Measurements from ENCODE around the gene HGFAC.

Gene HGFAC

DNA sequence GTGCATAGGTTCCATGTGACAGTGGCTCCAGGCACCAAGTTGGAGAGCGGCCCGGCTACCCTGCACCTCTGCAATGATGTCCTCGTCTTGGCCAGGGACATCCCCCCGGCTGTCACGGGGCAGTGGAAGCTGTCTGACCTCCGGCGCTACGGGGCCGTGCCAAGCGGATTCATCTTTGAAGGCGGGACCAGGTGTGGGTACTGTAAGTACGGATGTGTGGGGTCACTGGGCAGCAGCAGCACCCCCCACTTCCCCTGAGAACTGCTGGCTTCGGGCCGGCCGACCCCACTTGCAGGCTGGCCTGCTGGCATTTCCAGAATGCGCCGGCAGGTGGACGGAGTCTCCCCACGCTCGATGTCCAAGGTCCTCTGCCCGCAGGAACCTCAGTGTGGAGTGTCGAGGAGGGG lies 34.6 kb downstream of the HGFAC start:
- ATAC-seq = no peak

DNA sequence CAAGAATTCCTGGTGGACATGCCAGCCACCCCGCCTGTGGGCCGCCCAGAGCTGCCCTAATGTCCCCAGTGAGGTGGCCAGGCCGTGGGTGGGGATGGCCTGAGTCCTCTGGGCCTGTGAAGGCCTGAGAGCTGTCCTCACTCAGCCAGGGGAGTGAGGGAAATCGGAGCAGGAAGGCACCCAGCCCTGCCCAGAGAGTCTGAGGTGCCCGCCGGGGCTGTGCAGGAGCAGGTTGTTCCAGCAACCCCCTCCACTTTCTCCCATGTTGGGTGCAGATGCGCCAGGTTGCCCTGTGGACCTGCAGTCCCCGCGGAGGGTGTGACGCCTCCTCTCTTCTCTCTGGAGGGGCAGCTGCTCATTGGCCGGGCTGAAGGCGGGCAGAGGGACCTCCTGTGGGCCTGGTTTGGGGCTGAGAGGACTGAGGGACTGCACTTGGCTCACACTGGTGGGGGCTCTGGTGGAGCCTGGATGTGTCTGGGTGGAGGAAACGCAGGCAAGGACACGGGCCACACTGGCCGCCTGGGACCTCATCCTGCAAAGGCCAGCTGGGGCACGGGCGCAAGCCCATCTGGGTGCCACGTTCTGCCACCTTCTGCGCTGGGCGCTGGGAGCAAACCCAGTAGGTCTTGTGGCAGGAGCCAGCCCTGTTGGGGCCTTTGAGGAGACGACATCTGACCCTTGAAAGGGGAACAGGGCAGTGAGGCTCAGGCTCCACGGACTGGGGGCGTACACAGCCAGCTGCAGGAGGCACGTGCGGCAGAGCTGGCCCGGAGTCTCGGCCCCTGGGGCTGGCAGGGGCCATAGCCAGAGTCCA lies 35.4 kb downstream of the HGFAC start:
- no peak for ATAC-seq

DNA sequence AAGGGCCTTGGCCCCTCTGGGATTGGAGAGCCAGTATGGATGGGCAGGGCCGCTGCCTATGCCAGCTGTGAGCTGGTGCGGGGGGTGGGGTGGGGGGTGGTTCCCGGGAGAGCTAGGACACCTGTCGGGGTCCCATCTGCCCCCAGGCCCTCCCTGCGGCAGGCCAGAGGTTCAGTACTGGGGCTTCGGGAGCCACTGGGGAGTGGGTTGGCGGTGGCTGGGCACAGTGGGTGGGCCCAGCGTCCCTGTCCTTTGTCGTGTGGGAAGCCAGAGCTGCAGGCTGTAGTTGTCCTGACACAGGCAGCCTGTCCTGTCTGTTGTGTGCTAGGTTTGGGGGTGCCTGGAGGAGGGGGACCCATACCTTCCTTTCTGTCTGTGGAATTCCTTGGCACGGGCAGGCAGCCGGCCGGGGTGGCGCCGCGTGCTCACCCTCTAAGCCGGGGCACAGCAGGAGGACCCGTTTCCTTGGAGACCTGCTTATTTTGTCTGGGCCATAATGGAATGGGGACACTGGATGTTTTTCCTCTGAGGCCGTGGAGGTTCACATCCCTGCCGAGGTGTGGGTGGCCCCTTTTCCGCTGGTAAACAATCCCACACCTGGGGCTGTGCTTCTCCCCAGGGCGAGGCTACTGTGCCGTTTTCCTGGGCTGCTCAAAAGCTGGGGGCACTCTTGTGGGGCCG lies 36.1 kb downstream of the HGFAC start:
- ATAC-seq = no peak

DNA sequence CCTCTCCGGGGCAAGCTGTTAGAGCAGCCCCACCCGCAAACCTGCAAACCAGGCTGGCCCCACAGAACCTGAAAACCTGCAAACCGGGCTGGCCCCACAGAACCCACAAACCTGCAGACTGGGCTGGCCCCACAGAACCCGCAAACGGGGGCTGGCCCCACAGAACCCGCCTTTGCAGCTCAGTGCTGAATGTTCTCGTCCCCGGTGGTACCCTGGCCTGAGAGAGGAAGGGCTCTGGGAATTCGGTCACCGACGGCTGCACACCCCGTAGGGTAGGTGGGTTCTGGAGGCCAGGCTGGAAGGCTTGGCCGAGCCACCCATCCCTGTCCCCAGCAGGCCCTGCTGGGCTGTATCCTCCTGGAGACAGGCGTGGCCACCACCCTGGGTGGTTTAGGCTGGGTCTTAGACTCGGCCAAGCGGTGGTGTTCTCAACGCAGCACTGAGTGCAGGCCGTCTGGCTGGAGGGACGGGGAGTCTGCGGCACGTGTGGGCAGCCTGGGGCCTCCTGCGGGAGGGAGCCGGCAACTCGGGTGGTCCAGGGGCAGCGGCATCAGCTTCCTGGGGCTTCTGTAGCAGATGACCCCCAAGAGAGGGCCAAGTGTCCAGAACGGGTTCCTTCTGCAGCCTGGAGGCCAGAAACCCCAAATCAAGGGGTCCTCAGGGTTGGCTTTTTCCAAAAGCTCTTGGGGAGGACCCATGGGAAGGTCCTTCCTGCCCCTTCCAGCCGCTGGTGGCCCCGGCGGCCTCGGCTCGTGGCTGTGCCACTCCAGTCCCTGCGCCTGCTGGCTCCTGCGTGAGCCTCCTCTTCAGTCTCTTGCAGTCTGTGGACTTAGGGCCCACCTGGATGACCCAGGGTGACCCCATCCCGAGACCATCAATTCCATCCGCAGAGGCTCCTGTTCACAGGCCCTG lies 36.9 kb downstream of the HGFAC start:
- ATAC-seq = no peak

DNA sequence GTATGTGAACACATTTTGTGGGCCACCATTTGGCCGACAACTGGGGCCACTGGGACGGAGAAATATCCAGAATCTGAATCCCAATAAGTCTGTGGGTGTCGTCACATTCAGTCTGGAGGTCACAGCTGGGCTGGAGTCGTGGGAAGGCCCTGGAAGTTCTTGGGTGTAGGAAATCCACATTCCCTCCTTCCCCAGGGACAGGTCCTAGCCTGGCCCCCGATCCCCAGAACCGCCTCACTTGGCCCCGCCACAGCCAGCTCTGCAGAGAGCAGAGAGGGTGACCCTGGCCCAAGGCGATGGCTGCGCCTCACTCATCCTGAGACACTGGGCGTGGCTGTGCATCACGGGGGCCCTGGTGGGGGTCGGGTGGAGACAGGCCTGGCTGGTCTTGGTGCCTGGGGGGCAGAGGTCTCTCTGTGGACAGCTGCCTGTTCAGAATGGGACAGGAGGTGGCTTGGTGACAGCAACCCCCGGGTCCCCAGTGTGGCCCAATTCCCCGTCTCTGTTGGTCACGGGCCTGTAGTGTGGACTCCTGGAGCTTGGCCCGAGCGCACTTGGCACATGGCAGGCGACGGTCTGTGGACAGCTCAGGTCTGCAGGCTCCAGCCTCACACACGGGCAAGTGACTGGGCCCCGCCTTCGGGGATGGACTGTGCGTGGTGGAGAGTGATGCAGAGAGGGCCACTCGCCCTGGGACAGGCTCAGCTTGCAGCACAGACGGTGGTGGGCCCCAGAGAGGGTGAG lies 37.8 kb downstream of the HGFAC start:
- no peak for ATAC-seq

DNA sequence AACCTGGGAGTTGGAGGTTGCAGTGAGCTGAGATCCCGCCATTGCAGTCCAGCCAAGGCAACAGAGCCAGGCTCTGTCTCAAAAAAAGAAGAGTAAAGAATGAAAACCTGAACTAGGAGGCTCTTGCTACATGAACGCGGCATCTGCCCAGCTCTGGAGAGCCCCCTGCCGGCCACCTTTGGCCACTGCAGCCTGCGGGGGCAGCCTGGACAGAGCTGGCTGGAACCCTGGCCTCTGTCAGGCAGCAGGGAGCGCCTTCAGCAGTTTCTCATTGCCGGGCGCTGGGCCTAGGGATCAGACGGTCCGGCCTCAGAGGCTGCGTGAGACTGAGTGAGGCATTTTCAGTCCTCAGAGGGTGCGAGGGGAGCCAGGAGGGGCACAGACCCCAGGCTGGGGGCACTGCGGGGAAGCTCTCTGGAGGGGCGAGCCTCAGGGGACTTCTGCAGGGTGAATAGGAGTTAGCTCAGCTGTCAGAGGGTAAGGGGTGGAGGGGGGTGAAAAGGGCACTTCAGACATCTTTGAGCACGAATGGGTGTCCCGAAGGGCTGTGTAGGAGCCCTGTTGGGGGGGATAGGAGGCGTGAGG lies 38.9 kb downstream of the HGFAC start:
- peak; percentile 62 to 65 for ATAC-seq

DNA sequence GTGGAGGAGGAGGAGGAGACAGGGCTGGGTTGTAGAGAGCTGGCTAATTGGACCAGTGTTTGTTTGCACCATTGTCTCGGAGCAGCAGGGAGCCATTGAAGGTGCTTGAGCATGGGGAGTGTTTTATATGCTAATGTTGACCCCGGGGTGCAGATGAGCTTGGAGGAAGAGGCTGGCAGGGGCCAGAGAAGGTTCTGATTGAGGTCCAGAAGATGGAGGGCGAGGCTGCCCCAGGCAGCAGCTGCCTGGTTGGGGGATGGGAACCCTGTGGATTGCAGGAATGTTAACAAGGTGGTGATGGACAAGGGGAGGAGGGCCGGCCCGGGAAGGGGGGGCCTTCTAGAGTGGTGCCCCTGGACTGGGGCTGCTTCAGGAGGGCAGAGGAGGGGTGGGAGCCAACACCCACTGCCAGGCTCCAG lies 39.4 kb downstream of the HGFAC start:
- no peak for ATAC-seq

DNA sequence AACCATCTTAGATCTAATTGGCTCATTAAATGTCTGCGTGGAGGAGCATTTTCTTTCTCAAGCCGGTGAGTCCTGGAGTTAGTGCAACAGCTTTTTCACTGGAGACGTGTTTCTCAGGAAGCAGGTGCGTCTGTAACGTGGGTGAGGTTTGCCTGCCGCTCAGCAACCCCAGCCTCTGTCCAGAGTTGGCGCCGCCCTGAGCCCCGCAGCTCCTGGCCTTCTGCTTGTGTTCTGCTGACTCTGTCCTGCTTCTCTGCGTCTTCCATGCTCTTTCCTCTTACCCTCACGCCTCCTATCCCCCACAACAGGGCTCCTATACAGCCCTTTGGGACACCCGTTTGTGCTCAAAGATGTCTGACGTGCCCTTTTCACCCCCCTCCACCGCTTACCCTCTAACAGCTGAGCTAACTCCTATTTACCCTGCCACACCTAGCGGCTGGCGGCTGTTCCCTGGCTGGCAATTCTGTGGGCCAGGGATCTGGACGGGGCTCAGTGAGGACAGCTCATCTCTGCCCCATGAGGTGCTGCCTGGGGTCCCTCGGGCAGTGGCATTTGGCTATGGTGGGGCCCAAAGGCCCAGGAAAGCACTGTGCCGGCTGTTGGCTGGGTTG lies 40.1 kb downstream of the HGFAC start:
- ATAC-seq = no peak

DNA sequence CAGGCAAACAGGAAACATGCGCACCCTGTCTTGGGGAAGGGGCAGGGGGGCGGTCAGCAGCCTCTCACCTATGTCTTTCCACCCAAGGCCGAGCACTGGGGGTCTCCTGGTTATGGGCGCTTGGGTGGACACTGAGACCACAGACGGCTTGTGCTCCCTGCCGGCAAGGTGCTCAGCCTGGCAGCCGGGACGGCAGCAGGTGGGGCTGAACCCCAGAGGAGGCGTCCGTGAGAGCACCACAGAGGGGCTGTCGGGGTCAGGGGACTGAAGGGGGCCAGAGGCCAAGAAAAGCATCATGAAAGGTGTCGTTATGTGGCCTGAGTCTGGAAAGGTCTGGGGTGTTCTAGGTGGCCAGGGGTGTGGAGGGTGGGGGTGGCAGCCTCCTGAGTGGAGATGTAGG lies 40.9 kb downstream of the HGFAC start:
- ATAC-seq = no peak

DNA sequence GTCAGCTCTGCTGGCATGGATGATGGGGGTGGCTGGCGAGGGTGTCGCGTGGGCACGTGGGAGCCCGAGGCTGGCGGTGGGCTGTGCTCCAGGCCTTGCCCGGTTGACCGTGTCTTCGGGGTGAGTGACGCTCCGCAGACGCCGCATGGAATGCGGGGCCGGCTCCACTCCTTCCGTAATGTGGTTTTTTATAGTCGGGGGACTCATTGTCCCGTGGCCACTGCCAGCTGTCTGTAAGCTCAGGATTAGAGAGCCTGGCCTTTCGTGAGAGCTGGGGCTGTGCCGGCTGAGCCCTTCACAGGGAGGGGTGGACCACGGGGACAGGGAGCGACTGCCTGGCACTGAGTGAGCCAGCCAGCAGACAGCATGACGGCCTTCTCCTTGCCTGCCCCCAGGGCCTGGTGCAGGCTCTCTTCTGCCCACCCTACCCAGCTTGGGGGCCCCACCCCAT lies 41.7 kb downstream of the HGFAC start:
- ATAC-seq = no peak

DNA sequence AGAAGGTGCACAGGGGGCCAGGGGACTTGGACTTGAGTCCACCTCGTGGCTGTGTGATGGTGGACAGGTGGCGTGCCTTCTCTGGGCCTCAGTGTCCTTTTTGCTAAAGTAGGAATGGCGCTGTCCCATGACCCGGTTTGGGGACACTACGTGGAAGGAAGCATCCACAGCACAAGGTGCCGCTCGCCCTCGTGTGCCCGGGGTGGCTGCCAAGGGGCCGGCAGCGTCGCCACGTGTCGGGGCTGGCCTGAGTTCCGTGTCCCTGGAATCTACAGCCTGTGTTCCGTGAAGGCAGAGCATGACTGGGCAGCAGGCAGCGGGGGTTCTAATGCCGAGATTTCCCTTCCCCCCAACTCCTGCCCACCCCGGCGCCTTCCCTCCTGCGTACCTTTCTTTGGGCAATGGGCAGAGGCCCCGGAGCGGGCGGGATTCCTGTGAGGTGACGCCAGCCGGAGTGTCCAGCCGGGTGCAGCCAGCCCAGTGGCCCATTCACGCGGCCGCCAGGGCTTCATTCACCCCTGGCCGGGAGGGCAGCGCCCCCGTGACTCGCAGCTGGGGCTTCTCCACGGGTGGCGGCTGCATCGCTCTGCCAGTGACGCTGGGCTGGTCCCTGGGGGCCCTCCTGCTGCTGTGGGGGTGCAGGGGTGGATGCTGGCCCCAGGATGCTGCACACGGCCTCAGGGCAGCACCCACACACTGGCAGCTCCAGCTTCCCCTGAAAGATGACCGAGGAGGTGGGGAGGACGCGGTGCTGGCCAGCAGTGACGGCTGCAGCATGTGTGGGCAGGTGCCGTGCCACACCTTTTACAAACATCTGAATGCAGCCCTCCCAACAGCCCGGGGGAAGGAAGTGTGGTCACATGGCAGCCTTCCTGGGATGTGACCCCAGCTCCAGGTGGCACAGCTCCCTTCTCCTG lies 42.5 kb downstream of the HGFAC start:
- no peak for ATAC-seq

DNA sequence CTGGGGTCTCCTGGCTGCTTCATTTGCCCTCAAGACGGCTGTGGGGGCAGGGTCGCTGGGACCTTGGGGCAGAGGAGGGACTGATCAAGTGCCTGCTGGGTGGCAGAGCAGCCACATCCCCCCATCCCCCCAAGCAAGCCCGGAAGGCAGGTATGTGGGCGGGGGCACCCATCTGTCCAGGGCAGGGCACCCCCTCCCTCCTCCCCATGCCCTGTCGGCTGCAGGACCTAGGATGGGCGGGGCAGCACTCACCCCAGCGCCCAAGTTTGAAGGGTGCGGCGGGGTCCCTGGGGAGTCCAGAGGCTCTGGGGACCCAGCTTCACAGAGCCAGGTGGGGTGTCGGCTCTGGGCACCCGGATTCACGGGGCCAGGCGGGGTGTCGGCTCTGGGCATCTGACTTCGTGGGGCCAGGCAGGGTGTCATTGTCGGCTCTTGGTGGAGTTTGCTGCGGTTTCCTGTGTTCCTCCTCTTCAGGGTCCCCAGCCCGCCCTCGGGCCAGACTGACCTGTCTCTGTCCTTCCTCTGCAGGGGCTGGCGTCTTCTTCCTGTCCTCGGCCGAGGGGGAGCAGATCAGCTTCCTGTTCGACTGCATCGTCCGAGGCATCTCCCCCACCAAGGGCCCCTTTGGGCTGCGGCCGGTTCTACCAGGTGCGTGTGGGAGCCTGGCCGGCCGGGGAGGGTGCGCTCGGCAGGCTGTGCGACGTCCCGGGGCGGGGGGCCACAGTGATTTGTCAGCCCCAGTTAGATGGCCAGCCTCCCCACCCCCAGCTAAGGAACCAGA lies 43.4 kb downstream of the HGFAC start:
- ATAC-seq = peak in 1 of 2 donors; percentile 9

DNA sequence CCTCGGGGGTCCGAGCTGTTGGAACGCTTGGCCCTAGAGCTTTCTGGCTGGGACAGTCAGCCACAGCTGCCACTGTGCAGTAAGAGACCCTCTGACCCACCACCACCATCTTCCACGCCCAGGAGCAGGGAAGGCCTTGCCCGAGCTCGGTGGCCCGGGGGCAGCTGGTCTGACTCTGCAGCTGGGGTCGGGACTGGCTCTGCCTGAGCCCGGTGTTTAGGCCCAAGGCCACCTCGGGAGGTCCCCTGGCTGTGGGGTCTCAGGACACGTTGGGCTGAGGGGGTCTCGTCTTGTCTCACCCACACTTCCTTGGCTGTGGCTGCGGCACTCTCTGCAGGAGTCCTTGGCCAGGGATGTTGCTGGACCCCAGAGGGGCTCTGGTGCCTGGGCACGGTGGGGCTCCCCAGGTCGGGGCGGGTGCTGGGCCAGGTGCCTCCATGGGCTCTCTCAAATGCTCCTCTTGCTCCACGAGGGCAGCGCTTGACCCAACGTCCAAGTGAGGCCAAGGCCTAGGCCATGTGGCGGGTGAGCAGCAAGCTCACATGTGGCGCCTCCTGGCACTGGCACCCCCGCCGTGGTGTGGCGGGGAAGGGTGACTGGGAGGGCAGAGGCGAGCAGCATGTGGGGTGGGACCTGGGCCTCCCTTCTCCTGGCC lies 44.2 kb downstream of the HGFAC start:
- no peak for ATAC-seq

DNA sequence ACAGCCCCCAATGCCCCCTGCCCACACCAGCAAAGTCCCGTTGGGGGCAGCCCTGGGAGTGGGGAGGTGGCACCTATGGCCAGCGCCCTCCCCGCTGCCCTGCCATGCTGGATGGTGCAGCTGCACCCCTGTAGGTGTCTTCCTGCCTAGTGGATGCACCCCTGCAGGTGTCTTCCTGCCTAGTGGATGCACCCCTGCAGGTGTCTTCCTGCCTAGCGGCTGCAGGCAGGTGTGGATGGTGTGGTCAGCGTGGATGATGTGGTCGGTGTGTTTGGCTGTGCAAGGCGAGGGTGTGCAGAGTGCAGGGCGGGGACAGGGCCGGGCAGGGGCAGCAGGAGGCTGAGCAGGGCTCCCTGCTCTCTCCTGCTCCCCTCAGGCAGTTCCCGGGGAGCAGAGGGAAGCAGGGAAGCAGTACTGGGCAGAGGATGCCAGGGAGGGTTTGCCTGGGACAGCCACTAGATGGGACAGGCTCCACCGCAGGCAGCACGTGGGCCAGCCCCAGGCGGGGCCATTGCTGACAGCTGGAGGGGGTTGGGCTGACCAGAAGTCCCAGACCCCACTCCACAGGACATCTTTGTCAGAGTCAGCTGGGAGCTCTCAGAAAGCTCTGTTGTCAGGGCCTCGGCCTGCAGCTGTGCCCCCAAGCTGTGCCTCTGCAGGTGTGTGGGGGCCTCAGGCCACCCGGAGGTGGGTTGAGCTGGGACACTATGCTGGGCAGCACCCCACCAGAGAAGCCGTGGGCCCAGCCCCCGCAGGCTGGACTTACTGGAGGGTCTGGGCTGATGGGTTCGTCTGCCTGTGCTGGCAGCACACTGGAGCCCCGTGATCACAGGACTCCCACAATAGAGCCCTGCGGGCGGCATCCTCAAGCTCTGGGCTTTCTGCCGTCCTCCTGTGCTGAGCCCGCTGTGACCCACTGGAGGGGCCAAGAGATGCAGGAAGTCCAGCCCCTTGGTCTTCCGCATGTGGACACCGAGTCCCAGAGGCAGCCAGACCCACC lies 45.1 kb downstream of the HGFAC start:
- no peak for ATAC-seq

DNA sequence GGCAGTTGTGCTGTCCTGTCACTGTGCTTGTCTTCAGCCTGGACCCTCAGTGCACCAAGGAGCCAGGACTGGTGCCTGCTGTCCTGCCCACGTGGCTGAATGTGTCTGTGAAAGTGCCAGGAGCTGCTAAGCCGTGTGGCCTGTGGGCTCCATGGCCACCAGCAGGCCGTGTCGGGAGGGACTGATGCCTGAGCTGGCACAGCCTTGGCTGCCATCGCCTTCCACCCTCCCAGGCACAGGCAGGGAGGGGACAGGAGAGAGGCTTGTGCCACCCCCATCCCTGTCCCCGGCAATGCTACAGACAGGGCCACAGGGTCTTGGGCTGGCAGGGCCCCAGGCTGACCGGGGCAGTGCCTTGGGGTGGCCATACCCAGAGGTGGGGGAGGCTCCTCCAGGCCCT lies 46.1 kb downstream of the HGFAC start:
- ATAC-seq = no peak

DNA sequence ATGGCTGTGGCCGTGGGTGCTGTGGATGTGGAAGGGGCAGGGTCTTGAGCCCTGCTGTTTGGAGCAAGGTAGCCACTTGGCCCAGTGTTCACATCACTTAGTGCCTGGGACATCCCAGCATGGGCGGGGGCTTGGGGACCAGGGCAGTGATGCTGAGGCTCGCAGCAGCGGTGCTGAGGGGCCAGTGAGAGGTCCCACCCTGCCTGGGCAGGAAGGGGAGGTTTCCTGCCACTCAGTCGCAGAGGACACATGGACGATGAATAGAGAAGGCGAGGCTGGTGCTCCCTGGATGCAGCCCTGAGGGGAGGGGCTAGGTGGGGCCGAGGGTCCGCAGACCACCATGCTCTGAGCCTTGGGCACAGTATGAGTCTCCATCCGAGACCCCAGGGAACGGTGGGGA lies 47.1 kb downstream of the HGFAC start:
- ATAC-seq = no peak

DNA sequence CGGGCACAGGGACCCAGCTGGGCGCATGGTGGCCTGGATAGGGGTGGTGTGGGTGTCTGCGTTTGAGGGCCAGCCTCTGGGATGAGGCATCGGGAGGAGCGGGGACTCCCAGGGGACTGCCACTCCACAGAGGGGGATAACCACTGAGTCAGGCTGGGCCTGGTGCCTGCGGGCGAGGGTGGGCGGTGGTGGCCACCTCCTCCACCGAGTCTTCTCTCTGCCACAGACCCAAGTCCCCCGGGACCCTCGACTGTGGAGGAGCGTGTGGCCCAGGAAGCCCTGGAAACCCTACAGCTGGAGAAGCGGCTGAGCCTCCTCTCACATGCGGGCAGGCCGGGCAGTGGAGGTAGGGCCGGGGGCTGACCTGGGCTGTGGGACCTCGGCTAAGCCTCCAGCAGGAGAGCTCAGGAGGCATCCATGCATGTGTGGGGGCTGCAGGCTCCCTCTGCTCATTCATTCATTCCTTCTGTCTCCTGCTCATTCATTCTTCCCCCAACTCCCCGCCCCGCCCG lies 47.7 kb downstream of the HGFAC start:
- peak; percentile 22 for ATAC-seq
